OCI-LY1 (cell line): ENCODE data around the gene DLX6.

Experiments used
- H2AFZ ChIP-seq: fragments of 200-600 bp; sonication (generic), shearing (Covaris generic); 2 replicates; pipeline ENCODE4 v1.6.0; 2014; ENCODE audit warnings: antibody characterized with exemption, mild to moderate bottlenecking, low read length
- H3F3A ChIP-seq: fragments of 200-600 bp; sonication (generic), shearing (Covaris generic); 2 replicates; pipeline ENCODE4 v1.6.0; 2014; ENCODE audit warnings: mild to moderate bottlenecking, antibody characterized with exemption, low read length, moderate library complexity; ENCODE audit not compliant: insufficient read depth
- H3K27ac ChIP-seq: fragments of 200-600 bp; sonication (generic); 2 replicates; pipeline ENCODE4 v1.5.1; 2014; ENCODE audit warnings: low read length, mixed run types, mild to moderate bottlenecking, low read depth; ENCODE audit not compliant: poor library complexity, severe bottlenecking
- H3K27me3 ChIP-seq: fragments of 200-600 bp; sonication (generic); 2 replicates; pipeline ENCODE4 v1.6.0; 2014; ENCODE audit warnings: antibody characterized with exemption, mild to moderate bottlenecking, low read length, moderate library complexity; ENCODE audit not compliant: insufficient read depth
- H3K36me3 ChIP-seq: fragments of 200-600 bp; sonication (generic); 2 replicates; pipeline ENCODE4 v1.6.1; 2014; ENCODE audit warnings: mild to moderate bottlenecking, antibody characterized with exemption, low read length, moderate library complexity, mixed read lengths; ENCODE audit not compliant: insufficient read depth
- H3K4me1 ChIP-seq: fragments of 200-600 bp; sonication (generic); 2 replicates; pipeline ENCODE4 v1.5.1; 2014; ENCODE audit warnings: mild to moderate bottlenecking, low read length, moderate library complexity; ENCODE audit not compliant: insufficient read depth, severe bottlenecking
- H3K4me2 ChIP-seq: fragments of 200-600 bp; sonication (generic), shearing (Covaris generic); 2 replicates; pipeline ENCODE4 v1.6.1; 2014; ENCODE audit warnings: low read length
- H3K4me3 ChIP-seq: fragments of 200-600 bp; sonication (generic); 2 replicates; pipeline ENCODE4 v1.5.1; 2014; ENCODE audit warnings: low read length, low read depth, mild to moderate bottlenecking, mixed read lengths; ENCODE audit not compliant: poor library complexity, severe bottlenecking
- H3K79me2 ChIP-seq: fragments of 200-600 bp; shearing (Covaris generic); 2 replicates; pipeline ENCODE4 v1.6.1; 2016; ENCODE audit warnings: mixed run types, low read length, mixed read lengths; ENCODE audit not compliant: insufficient read depth
- H3K9ac ChIP-seq: fragments of 200-600 bp; sonication (generic), shearing (Covaris generic); 2 replicates; pipeline ENCODE4 v1.6.1; 2014; ENCODE audit warnings: mild to moderate bottlenecking, low read length, mixed read lengths
- H3K9me2 ChIP-seq: fragments of 200-600 bp; sonication (generic), shearing (Covaris generic); 2 replicates; pipeline ENCODE4 v1.6.1; 2014; ENCODE audit warnings: low read depth, mild to moderate bottlenecking, low read length, mixed read lengths
- H3K9me3 ChIP-seq: fragments of 200-600 bp; shearing (Covaris generic); 2 replicates; pipeline ENCODE4 v1.6.1; 2014; ENCODE audit warnings: low read length, mixed read lengths
- H4K20me1 ChIP-seq: fragments of 200-600 bp; sonication (generic), shearing (Covaris generic); 2 replicates; pipeline ENCODE4 v1.6.0; 2016; ENCODE audit warnings: mild to moderate bottlenecking, low read length; ENCODE audit not compliant: insufficient read depth
- CTCF ChIP-seq: fragments of 200-600 bp; sonication (generic), shearing (Covaris generic); IDR thresholded peaks from 2 replicates; pipeline ENCODE4 v1.5.1; 2017; ENCODE audit warnings: mild to moderate bottlenecking, antibody characterized with exemption, low read length, moderate library complexity, mixed read lengths
- EZH2 ChIP-seq: fragments of 200-600 bp; sonication (generic), shearing (Covaris generic); IDR thresholded peaks from 2 replicates; pipeline ENCODE4 v1.8.0; 2017; ENCODE audit warnings: borderline replicate concordance, mixed run types, mild to moderate bottlenecking, antibody characterized with exemption, low read length, moderate library complexity, mixed read lengths

The DLX6 gene

DNA sequence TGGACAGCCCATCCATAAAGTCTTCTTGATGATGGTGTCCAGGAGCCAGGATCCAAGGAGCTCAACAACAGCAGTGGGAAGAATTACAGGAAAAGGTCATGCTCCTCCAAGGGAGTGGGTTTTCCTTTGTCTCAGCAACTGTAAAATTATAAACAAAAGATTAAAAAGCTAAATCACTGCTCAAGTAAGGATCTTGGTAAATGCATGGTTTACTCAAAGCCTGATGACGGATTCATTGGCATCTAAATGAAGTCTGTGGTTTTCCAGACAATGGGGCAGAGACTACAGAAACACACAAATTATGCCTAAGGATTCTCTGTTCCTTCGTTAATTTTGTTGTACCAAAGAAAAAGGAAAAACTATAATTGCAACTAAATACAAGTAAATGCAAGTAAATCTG is 36.4 kb upstream of the DLX6 start:
- H3K36me3 ChIP-seq = no peaks in the 10 kb centered on the region
- no peak overlapping the region for H3K4me3 ChIP-seq
- no peak overlapping the region for H3K27ac ChIP-seq
- no peak for TF ChIP-seq CTCF
- no peak for TF ChIP-seq EZH2
- H4K20me1 ChIP-seq = no peaks in the 10 kb centered on the region
- no peak overlapping the region for H2AFZ ChIP-seq
- no peaks in the 10 kb centered on the region for H3K9me3 ChIP-seq
- H3K79me2 ChIP-seq = no peaks in the 10 kb centered on the region
- no peaks in the 10 kb centered on the region for H3F3A ChIP-seq
- no peaks in the 10 kb centered on the region for H3K4me1 ChIP-seq
- no peak overlapping the region for H3K9ac ChIP-seq
- no peaks in the 10 kb centered on the region; the same call in 1 of the 2 replicates for H3K27me3 ChIP-seq
- H3K9me2 ChIP-seq = no peaks in the 10 kb centered on the region
- H3K4me2 ChIP-seq = no peak overlapping the region

- Histone ChIP-seq H3K4me2 (no peak overlapping the region), H3K79me2 (no peaks in the 10 kb centered on the region), H3K36me3 (no peaks in the 10 kb centered on the region), H3F3A (no peaks in the 10 kb centered on the region), H4K20me1 (no peaks in the 10 kb centered on the region), H3K4me1 (no peaks in the 10 kb centered on the region), H3K9ac (no peak overlapping the region), H3K27ac (no peak overlapping the region), H3K9me3 (no peaks in the 10 kb centered on the region), H2AFZ (no peak overlapping the region), H3K4me3 (no peak overlapping the region), H3K27me3 (no peaks in the 10 kb centered on the region), H3K9me2 (no peaks in the 10 kb centered on the region)
- TF ChIP-seq CTCF (no peak), EZH2 (no peak)
Observed at GRCh38 chr7:96970739-96971138, 34.6 kb upstream of the DLX6 start.

- Histone ChIP-seq H3K27ac (no peak overlapping the region), H3K79me2 (no peaks in the 10 kb centered on the region), H3K4me2 (no peak overlapping the region), H3K4me3 (no peak overlapping the region), H3K9me2 (no peaks in the 10 kb centered on the region), H3K27me3 (no peaks in the 10 kb centered on the region), H3K36me3 (no peaks in the 10 kb centered on the region), H3K9me3 (no peaks in the 10 kb centered on the region), H3K4me1 (no peaks in the 10 kb centered on the region), H3K9ac (no peak overlapping the region), H2AFZ (no peak overlapping the region), H4K20me1 (no peaks in the 10 kb centered on the region), H3F3A (no peaks in the 10 kb centered on the region)
- TF ChIP-seq CTCF (no peak), EZH2 (no peak)
Observed at GRCh38 chr7:96973986-96974385, 31.4 kb upstream of the DLX6 start.
